ENCODE results near the gene SSBP3.

GRCh38 chr1:54331091-54331772 is 75.0 kb downstream of the SSBP3 start:
- TF ChIP-seq EZH2 (IDR thresholded peaks at IDR 0.05; ENCODE audit: insufficient read depth, poor library complexity, severe bottlenecking): no peak
- TF ChIP-seq EZH2phosphoT487 (IDR thresholded peaks at IDR 0.05; ENCODE audit: insufficient read depth, low read depth): no peak
